GM19395 (cell line): ENCODE measurements around the gene CBFA2T2.
"Not testable (repeated sequence)": the region's sequence is repeated elsewhere in the genome, so short reads cannot be mapped to it uniquely, and the experiment has no call there.

Experiments
- ATAC-seq: cut with Tn5 transposase; IDR thresholded peaks from one replicate; pipeline ENCODE4 v1.9.1; 2021; ENCODE audit warnings: mild to moderate bottlenecking, moderate library complexity; ENCODE audit not compliant: unreplicated experiment

The CBFA2T2 gene

GRCh38 chr20:33609504-33609903 lies 119.6 kb downstream of the CBFA2T2 start:
- no peak for ATAC-seq

GRCh38 chr20:33611106-33611505 lies 121.2 kb downstream of the CBFA2T2 start:
- ATAC-seq, result no peak

- ATAC-seq, result no peak
Observed at GRCh38 chr20:33612001-33612400, 122.1 kb downstream of the CBFA2T2 start.

- no peak for ATAC-seq
Observed at GRCh38 chr20:33621717-33622400, 132.0 kb downstream of the CBFA2T2 start.

- ATAC-seq, result no peak
Observed at GRCh38 chr20:33622705-33623365, 132.9 kb downstream of the CBFA2T2 start.

GRCh38 chr20:33624399-33624798 lies 134.5 kb downstream of the CBFA2T2 start:
- ATAC-seq, result no peak

- no peak for ATAC-seq
Observed at GRCh38 chr20:33626190-33626589, 136.3 kb downstream of the CBFA2T2 start.

- no peak for ATAC-seq
Observed at GRCh38 chr20:33627577-33628216, 137.8 kb downstream of the CBFA2T2 start.

- no peak for ATAC-seq
Observed at GRCh38 chr20:33629533-33629932, 139.6 kb downstream of the CBFA2T2 start.

- ATAC-seq, result no peak
Observed at GRCh38 chr20:33629979-33630378, 140.1 kb downstream of the CBFA2T2 start.

- no peak for ATAC-seq
Observed at GRCh38 chr20:33630507-33630906, 140.6 kb downstream of the CBFA2T2 start.

GRCh38 chr20:33631910-33632309 lies 142.0 kb downstream of the CBFA2T2 start:
- ATAC-seq, result not testable (repeated sequence)

- no peak for ATAC-seq
Observed at GRCh38 chr20:33635341-33635740, 145.4 kb downstream of the CBFA2T2 start.

- ATAC-seq, result no peak
Observed at GRCh38 chr20:33636776-33637175, 146.9 kb downstream of the CBFA2T2 start.

- no peak for ATAC-seq
Observed at GRCh38 chr20:33640287-33640686, 150.4 kb downstream of the CBFA2T2 start.

GRCh38 chr20:33644313-33645071 lies 154.6 kb downstream of the CBFA2T2 start:
- ATAC-seq, result no peak

- ATAC-seq, result no peak
Observed at GRCh38 chr20:33645072-33645358, 155.1 kb downstream of the CBFA2T2 start.

- ATAC-seq, result no peak
Observed at GRCh38 chr20:33645396-33645795, 155.5 kb downstream of the CBFA2T2 start.

- no peak for ATAC-seq
Observed at GRCh38 chr20:33646191-33646590, 156.3 kb downstream of the CBFA2T2 start.

GRCh38 chr20:33646959-33647602 lies 157.2 kb downstream of the CBFA2T2 start:
- ATAC-seq, result not testable (repeated sequence)
